Chondrocyte (in vitro differentiated cells): ENCODE measurements around the gene NIFK. TPM values are rescaled to one million over a fixed set of nuclear protein-coding genes. Genes with fewer than 3 reads are reported as not detected.
"Not testable (repeated sequence)": the region's sequence is repeated elsewhere in the genome, so short reads cannot be mapped to it uniquely, and the experiment has no call there.

Experiments
- DNase-seq: peaks from one replicate; pipeline ENCODE4 v3.0.0; 2021; ENCODE audit warnings: mixed read lengths, low spot score
- H3K27ac Mint-ChIP-seq: one replicate; pipeline ENCODE4 v1.8.0; 2021; ENCODE audit warnings: mild to moderate bottlenecking, moderate library complexity, mixed read lengths; ENCODE audit not compliant: unreplicated experiment
- H3K27me3 Mint-ChIP-seq: 2 replicates; pipeline ENCODE4 v1.8.0; 2021; ENCODE audit warnings: low read depth, mixed read lengths
- H3K36me3 Mint-ChIP-seq: 2 replicates; pipeline ENCODE4 v1.8.0; 2021; ENCODE audit warnings: low read depth, mixed read lengths
- H3K4me1 Mint-ChIP-seq: 2 replicates; pipeline ENCODE4 v1.8.0; 2021; ENCODE audit warnings: low read depth, mild to moderate bottlenecking, mixed read lengths
- H3K4me3 Mint-ChIP-seq: one replicate; pipeline ENCODE4 v1.8.0; 2021; ENCODE audit warnings: mild to moderate bottlenecking, moderate library complexity, mixed read lengths; ENCODE audit not compliant: unreplicated experiment
- H3K9me3 Mint-ChIP-seq: 2 replicates; pipeline ENCODE4 v1.8.0; 2021; ENCODE audit warnings: low read depth, mixed read lengths
- total RNA-seq: library from RNA; stranded (reverse); gene quantifications from 3 replicates; pipeline ENCODE4 v1.2.1, GENCODE V29; 2021
- TF ChIP-seq, protein P1 (sequence below): fragments of 200-600 bp; sonication (generic); IDR thresholded peaks from 2 replicates; pipeline ENCODE4 v1.5.0; 2021; ENCODE audit warnings: antibody characterized with exemption, mild to moderate bottlenecking, moderate library complexity

Gene NIFK
- total RNA-seq, 1 donor from 2014 or later = 39.8 TPM

DNA sequence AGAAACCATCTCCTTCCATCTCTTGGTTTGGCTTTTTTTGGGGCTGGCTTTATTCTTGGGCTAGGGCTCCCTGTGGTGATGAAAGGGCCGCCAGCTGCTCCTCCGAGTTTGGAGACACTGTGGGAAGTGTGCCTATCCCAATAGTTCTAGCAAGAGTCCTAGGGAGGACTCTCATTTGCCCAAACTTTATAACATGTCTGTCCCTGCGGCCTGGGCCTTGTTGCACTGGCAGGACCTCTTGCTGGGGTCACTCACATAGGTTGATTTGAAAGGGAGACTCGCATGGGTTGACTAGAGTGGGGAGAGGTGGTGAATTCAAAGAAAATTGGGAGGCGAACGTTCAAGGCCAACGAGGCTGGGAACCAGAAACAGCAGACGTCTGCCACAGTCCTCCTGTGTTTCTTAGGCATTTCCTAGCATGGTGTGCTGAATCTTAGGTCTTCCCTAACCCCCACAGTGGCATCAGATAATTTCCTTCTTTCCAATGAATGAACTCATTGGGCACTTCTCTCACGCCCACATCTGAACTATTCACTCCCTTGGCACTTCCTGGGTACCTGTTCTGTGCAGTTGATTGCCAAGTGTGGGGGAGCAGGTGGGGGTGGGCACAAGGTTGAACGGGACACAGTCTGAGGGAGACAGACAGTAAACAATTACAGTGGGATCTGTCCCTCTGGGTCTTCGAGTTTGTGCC lies 26.8 kb downstream of the NIFK start:
- TF ChIP-seq, protein P1, sequence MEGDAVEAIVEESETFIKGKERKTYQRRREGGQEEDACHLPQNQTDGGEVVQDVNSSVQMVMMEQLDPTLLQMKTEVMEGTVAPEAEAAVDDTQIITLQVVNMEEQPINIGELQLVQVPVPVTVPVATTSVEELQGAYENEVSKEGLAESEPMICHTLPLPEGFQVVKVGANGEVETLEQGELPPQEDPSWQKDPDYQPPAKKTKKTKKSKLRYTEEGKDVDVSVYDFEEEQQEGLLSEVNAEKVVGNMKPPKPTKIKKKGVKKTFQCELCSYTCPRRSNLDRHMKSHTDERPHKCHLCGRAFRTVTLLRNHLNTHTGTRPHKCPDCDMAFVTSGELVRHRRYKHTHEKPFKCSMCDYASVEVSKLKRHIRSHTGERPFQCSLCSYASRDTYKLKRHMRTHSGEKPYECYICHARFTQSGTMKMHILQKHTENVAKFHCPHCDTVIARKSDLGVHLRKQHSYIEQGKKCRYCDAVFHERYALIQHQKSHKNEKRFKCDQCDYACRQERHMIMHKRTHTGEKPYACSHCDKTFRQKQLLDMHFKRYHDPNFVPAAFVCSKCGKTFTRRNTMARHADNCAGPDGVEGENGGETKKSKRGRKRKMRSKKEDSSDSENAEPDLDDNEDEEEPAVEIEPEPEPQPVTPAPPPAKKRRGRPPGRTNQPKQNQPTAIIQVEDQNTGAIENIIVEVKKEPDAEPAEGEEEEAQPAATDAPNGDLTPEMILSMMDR = no peak
- H3K9me3 Mint-ChIP-seq = no peaks in the 10 kb centered on the region

GRCh38 chr2:121707920-121708361 lies 28.7 kb downstream of the NIFK start:
- Mint-ChIP-seq H3K36me3 (no peaks in the 10 kb centered on the region), H3K27ac (no peak overlapping the region), H3K27me3 (no peaks in the 10 kb centered on the region), H3K9me3 (no peaks in the 10 kb centered on the region), H3K4me1 (peaks cover 26% of the 10 kb centered on the region), H3K4me3 (no peak overlapping the region)
- TF ChIP-seq, protein P1 = no peak
- DNase-seq = peak; percentile 26

More for the DNA sequence above, 26.8 kb downstream of the NIFK start:
- Mint-ChIP-seq H3K27ac (peak overlapping the region; percentile 96), H3K4me1 (peaks cover 26% of the 10 kb centered on the region), H3K4me3 (no peak overlapping the region), H3K27me3 (no peaks in the 10 kb centered on the region), H3K36me3 (no peaks in the 10 kb centered on the region)
- DNase-seq = peak; percentile 36

DNA sequence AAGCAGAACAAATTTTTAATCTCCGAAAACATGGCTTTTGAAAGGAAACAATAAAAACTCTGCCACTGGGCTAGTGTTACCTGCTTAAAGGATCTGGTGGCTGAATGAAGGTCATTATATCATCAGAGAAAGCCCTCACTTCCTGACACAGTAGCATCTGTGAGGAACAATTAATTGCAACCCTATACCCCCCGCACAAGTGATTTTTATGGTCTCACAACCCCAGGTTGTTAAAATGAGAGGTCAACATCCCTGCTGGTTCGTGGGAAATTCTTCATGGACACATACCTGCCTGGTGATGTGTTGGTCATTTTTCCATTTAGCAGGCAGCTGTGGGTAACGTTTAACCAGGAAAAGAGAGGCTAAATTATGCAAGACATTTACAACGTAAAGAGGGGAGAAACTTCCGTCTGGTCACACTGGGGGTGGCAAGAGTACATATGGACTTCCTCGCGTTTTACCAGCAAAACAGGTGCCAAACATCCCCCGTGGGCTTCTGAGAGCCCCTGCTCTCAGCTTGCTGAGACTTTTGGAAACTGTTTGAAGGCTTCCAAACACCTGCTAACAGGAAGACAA lies 29.2 kb downstream of the NIFK start:
- H3K4me3 Mint-ChIP-seq = no peak overlapping the region
- peaks cover 26% of the 10 kb centered on the region for H3K4me1 Mint-ChIP-seq
- H3K27ac Mint-ChIP-seq = no peak overlapping the region
- DNase-seq = peak; percentile 1
- TF ChIP-seq, protein P1 = no peak
- H3K9me3 Mint-ChIP-seq = no peaks in the 10 kb centered on the region
- H3K27me3 Mint-ChIP-seq = no peaks in the 10 kb centered on the region
- H3K36me3 Mint-ChIP-seq = no peaks in the 10 kb centered on the region

GRCh38 chr2:121705958-121706357 lies 30.7 kb downstream of the NIFK start:
- H3K9me3 Mint-ChIP-seq = no peaks in the 10 kb centered on the region

GRCh38 chr2:121705390-121705789 lies 31.3 kb downstream of the NIFK start:
- H3K4me1 Mint-ChIP-seq = peaks cover 13% of the 10 kb centered on the region

More at GRCh38 chr2:121705958-121706357, 30.7 kb downstream of the NIFK start:
- Mint-ChIP-seq H3K36me3 (no peaks in the 10 kb centered on the region), H3K4me3 (no peak overlapping the region), H3K27ac (no peak overlapping the region), H3K27me3 (no peaks in the 10 kb centered on the region), H3K4me1 (peaks cover 18% of the 10 kb centered on the region)
- TF ChIP-seq, protein P1 = no peak
- no peak for DNase-seq

GRCh38 chr2:121701761-121702160 lies 34.9 kb downstream of the NIFK start:
- not testable (repeated sequence) for H3K36me3 Mint-ChIP-seq, H3K4me3 Mint-ChIP-seq, H3K27ac Mint-ChIP-seq, H3K9me3 Mint-ChIP-seq, H3K27me3 Mint-ChIP-seq, DNase-seq
- H3K4me1 Mint-ChIP-seq = peaks cover 23% of the 10 kb centered on the region

More at GRCh38 chr2:121705390-121705789, 31.3 kb downstream of the NIFK start:
- Mint-ChIP-seq H3K27me3 (no peaks in the 10 kb centered on the region), H3K4me3 (no peak overlapping the region), H3K36me3 (no peaks in the 10 kb centered on the region), H3K9me3 (no peaks in the 10 kb centered on the region), H3K27ac (no peak overlapping the region)
- TF ChIP-seq, protein P1 = no peak
- peak; percentile 42 for DNase-seq
